Activated CD4-positive, alpha-beta memory T cell treated with anti-CD3 and anti-CD28 coated beads for 36 hours (primary cell): ENCODE measurements around the gene SMPD2. TPM values are rescaled to one million over a fixed set of nuclear protein-coding genes. Genes with fewer than 3 reads are reported as not detected.

Source experiments
- CTCF ChIA-PET: fragments of 350-600 bp; sonication (Branson Sonifier 250); formaldehyde crosslinking; loops from one replicate; lab custom pipeline; 2021; ENCODE audit warnings: antibody characterized with exemption, inconsistent platforms; lab: Charles Lee
- POLR2A ChIA-PET: fragments of 350-600 bp; sonication (Branson Sonifier 250); formaldehyde crosslinking; loops from one replicate; lab custom pipeline; 2021; ENCODE audit warnings: antibody characterized with exemption; lab: Charles Lee
- DNase-seq: peaks from one replicate; pipeline ENCODE4 v3.0.0-alpha.2; 2020
- H3K27ac Mint-ChIP-seq: one replicate; pipeline ENCODE4 v1.8.0; 2021; ENCODE audit warnings: mixed read lengths
- H3K27me3 Mint-ChIP-seq: one replicate; pipeline ENCODE4 v1.8.0; 2021; ENCODE audit warnings: mixed read lengths
- H3K36me3 Mint-ChIP-seq: one replicate; pipeline ENCODE4 v1.8.0; 2021; ENCODE audit warnings: mixed read lengths
- H3K4me1 Mint-ChIP-seq: one replicate; pipeline ENCODE4 v1.8.0; 2021; ENCODE audit warnings: low read depth, mixed read lengths
- H3K4me3 Mint-ChIP-seq: one replicate; pipeline ENCODE4 v1.8.0; 2021; ENCODE audit warnings: mild to moderate bottlenecking, mixed read lengths
- H3K9me3 Mint-ChIP-seq: one replicate; pipeline ENCODE4 v1.8.0; 2021; ENCODE audit warnings: mixed read lengths
- intact Hi-C: fragments of 100-400 bp; cut with micrococcal nuclease; formaldehyde crosslinking; loops from one replicate; pipeline ENCODE4 v1.15.1; 2023
- total RNA-seq, 2 experiments: library from RNA; stranded (reverse); gene quantifications; one replicate each; pipeline ENCODE4 v1.2.3, GENCODE V29; 2021

The SMPD2 gene
- total RNA-seq, 2 experiments from 2014 or later, result 9.7 TPM

DNA sequence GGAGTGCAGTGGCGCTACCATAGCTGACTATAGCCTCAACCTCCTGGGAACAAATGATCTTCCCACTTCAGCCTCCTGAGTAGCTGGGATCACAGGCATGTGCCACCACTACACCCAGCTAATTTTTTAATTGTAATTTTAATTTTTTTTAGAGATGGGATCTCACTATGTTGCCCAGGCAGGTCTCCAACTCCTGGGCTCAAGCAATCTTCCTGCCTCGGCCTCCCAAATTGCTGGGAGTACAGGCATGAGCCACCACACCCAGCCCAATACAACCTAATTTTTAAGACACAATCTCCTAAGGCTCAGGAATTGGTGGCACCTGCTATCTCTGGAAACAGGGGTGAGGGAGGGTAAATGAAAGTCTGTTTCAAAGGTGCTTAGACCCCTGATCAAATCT, 36.7 kb downstream of the SMPD2 start:
- Mint-ChIP-seq H3K27ac (peak overlapping the region; percentile 9), H3K4me1 (peaks cover 84% of the 10 kb centered on the region), H3K4me3 (peak overlapping the region; percentile 76), H3K9me3 (no peaks in the 10 kb centered on the region), H3K36me3 (peaks cover 71% of the 10 kb centered on the region), H3K27me3 (no peaks in the 10 kb centered on the region)
- POLR2A ChIA-PET, result no interaction called here
- CTCF ChIA-PET, result no interaction called here
- no peak for DNase-seq
- intact Hi-C loops, result no loop called here

DNA sequence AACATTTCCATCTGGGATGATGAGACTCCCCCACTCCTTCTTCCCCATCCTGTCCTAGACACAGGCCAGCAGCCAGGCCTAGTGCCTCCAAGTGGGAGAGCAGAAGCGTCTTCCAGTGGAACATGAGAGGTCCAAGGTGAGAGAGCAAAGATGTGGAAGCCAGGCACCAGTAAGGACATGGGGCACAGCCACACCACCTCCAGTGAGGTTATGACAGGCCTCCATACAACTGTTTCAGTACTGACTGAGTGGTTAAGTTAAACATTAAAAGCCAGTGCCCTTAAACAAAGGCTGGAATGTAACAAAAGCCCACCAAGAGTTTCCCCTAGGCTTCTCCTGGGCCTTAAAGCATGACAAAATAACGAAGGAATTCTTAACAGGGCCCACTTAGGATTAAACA, 37.2 kb downstream of the SMPD2 start:
- CTCF ChIA-PET, result no interaction called here
- H3K4me3 Mint-ChIP-seq, result peak overlapping the region; percentile 76
- DNase-seq, result no peak
- peak overlapping the region; percentile 9 for H3K27ac Mint-ChIP-seq
- H3K36me3 Mint-ChIP-seq, result peaks cover 68% of the 10 kb centered on the region
- H3K4me1 Mint-ChIP-seq, result peaks cover 80% of the 10 kb centered on the region
- H3K9me3 Mint-ChIP-seq, result no peaks in the 10 kb centered on the region
- no peaks in the 10 kb centered on the region for H3K27me3 Mint-ChIP-seq
- intact Hi-C loops, result no loop called here
- POLR2A ChIA-PET, result no interaction called here

DNA sequence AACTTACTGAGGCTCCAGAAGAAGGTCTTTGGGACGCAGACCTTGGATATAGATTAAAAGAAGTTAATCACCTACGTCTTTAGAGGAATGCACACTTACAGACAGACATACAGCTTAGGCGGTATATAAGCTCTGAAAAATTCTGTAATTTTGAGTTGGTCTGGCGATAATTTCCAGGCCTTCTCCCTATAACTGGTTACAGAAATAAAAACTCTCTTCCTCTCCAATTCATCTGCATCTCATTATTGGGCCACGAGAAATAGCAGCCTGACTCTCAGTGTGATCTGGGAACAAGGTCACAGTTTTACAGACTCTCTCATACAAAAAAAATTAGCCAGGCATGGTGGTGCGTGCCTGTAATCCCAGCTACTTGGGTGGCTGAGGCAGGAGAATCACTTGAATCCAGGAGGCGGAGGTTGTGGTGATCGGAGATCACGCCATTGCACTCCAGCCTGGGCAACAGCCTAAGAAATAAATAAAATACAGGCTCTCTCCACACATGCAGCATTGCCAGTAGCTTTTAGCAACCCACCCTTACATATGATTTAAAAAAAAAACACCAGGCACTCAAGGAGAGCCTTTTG, 37.8 kb downstream of the SMPD2 start:
- Mint-ChIP-seq H3K36me3 (peaks cover 63% of the 10 kb centered on the region), H3K9me3 (no peaks in the 10 kb centered on the region), H3K27ac (peak overlapping the region; percentile 87), H3K4me3 (peak overlapping the region; percentile 76), H3K27me3 (no peaks in the 10 kb centered on the region), H3K4me1 (peaks cover 74% of the 10 kb centered on the region)
- POLR2A ChIA-PET, result interaction anchor here (1.1 to 1.2 kb wide), 3 partner anchors 19 to 96 kb away, joined by 4 to 6 read pairs (median 5); partner anchors contain the start of genes CD164, PPIL6 and SMPD2
- CTCF ChIA-PET, result interaction anchor here (0.6 to 1.3 kb wide), 6 partner anchors 15 to 641 kb away, joined by 3 to 4 read pairs (median 4); no protein-coding TSS in a partner anchor
- DNase-seq, result no peak
- intact Hi-C loops, result no loop called here

DNA sequence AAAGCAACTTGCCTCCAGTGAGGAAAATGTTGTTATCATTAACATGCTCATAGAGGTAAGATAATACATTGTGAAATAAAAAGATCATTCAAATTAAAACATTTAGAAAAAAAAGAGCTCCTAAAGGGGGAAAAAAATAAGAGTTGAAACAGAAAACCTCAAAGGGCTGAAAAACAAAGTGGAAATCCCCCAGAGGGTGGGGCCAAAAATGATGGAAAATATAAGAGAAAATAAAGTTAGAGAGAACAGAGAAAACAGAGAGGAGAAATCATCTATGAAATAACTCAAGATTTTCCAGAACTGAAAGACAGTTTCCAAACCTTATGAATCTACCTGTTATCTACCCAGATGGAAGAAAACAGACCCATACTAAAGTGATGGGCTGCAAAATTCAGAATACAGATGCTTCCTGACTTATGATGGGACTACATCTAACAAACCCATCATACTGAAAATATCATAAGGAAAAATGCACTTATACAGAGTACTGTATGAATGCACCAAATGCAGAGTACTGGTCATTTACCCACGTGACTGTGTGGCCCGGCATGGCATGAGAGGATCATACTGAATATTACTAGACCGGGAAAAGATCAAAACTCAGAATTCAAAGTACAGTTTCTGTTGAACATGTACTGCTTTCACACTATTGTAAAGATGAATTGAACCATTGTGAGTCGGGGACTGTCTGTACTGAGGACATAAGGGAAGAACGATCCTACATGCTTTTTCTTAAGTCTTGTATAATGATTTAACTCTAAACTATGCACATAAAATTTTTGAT, 38.5 kb downstream of the SMPD2 start:
- Mint-ChIP-seq H3K36me3 (peaks cover 57% of the 10 kb centered on the region), H3K9me3 (no peaks in the 10 kb centered on the region), H3K27me3 (no peaks in the 10 kb centered on the region), H3K4me3 (peak overlapping the region; percentile 76), H3K27ac (peak overlapping the region; percentile 87), H3K4me1 (peaks cover 72% of the 10 kb centered on the region)
- POLR2A ChIA-PET, result interaction anchor here (1.1 to 1.7 kb wide), 5 partner anchors 16 to 97 kb away, joined by 3 to 6 read pairs (median 5); partner anchors contain the start of genes CD164, PPIL6 and SMPD2
- intact Hi-C loops, result no loop called here
- CTCF ChIA-PET, result interaction anchor here (0.6 to 1.3 kb wide), 6 partner anchors 15 to 640 kb away, joined by 3 to 4 read pairs (median 4); no protein-coding TSS in a partner anchor
- no peak for DNase-seq

DNA sequence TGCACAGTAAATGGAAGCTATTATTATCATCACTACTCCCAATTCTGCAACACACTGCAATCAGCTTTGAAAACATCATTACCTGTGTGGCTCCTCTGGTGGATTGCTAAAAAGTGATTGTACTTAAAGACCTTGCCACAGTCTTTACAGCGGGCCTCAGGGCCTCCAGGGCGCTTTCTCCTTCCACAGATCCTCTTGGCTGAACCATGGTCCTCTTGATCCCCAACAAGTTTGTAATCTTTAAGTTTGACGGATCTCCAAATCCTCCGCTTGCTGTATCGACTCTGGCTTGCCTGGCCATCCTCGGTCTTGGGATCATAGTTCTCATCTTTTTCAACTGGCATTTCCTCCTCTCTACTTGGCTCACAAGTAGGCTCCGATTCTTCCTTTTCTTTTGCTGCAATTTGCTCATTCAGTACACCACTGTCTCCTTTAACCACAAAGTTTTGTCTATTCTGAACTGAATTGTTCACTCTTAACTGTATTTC, 40.5 kb downstream of the SMPD2 start:
- H3K27me3 Mint-ChIP-seq, result no peaks in the 10 kb centered on the region
- intact Hi-C loops, result loop anchor here (1.0 to 10.0 kb wide), 5 partner anchors 23 to 1526 kb away; partner anchors contain the start of gene SEC63
- peaks cover 66% of the 10 kb centered on the region for H3K4me1 Mint-ChIP-seq
- POLR2A ChIA-PET, result interaction anchor here (1.0 to 2.5 kb wide), 4 partner anchors 15 to 99 kb away, joined by 3 to 13 read pairs (median 4); partner anchors contain the start of gene MICAL1
- CTCF ChIA-PET, result interaction anchor here (0.6 to 1.6 kb wide), 3 partner anchors 26 to 97 kb away, joined by 3 to 8 read pairs (median 3); partner anchors contain the start of genes MICAL1, PPIL6 and SMPD2
- peak overlapping the region; percentile 96 for H3K4me3 Mint-ChIP-seq
- H3K27ac Mint-ChIP-seq, result peak overlapping the region; percentile 90
- peaks cover 45% of the 10 kb centered on the region for H3K36me3 Mint-ChIP-seq
- H3K9me3 Mint-ChIP-seq, result no peaks in the 10 kb centered on the region
- DNase-seq, result no peak

DNA sequence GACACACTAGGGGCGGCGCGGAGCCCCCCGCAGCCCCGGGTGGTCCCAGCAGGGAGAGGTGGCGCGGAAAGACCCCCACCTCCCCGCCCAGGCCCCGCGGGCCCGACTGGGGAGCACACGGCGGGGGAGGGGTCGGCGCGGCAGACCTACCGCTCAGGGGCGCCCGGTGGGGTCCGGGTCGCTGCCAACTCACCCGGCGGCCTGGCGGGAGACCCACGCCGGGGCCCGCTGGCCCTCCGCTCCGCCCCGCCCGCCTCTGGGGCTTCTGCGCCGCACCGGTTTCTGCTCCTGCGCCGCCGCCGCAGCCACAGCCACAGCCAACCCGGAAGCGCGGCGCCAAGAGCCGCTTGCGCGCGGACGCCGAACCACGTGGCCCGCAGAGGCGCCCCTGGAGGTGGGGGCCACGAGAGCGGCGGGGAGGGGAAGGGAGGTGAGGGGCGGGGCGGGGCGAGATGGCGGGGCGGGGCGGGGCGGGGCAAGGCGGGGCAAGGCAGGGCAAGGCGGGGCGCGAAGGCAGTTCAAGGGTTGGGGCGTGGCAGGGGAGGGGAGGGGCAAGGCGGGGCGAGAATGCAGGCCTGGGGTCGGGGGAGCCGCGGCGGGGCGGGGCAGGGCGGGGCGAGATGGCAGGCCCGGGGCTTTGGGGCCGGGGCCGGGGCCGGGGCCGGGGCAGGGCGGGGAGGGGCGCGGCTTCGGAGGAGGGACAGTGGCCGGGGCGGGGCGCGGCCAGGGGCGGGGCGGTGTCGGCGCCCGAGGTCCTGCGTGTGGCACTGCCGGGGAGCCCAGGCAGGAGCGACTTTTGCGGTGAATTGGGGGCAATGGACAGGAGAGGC, 42.6 kb downstream of the SMPD2 start, which contains the start of gene ZBTB24:
ZBTB24 (minus strand) TSS at position 315 of the 830 bp plus-strand sequence. CDS start 1,193 bp downstream, outside the sequence.
- ChIA-PET CTCF (interaction anchor here (0.7 to 1.8 kb wide), 4 partner anchors 42 to 557 kb away, joined by 3 to 8 read pairs (median 6); partner anchors contain the start of genes CD164, PPIL6 and SMPD2), POLR2A (interaction anchor here (0.5 to 2.5 kb wide), 11 partner anchors 8 to 1627 kb away, joined by 3 to 13 read pairs (median 5); partner anchors contain the start of genes CD164, MICAL1 and SMPD2)
- H3K36me3 Mint-ChIP-seq, result peaks cover 30% of the 10 kb centered on the region
- H3K27me3 Mint-ChIP-seq, result no peaks in the 10 kb centered on the region
- H3K4me3 Mint-ChIP-seq, result peak within 1 kb of the TSS; percentile 96
- peaks cover 48% of the 10 kb centered on the region for H3K4me1 Mint-ChIP-seq
- intact Hi-C loops, result loop anchor here (1.0 to 10.0 kb wide), 10 partner anchors 8 to 1528 kb away; partner anchors contain the start of genes CDC40, CEP57L1, PPIL6 and SEC63
- peak; percentile 93 for DNase-seq
- H3K27ac Mint-ChIP-seq, result peak within 1 kb of the TSS; percentile 90
- H3K9me3 Mint-ChIP-seq, result no peaks in the 10 kb centered on the region

DNA sequence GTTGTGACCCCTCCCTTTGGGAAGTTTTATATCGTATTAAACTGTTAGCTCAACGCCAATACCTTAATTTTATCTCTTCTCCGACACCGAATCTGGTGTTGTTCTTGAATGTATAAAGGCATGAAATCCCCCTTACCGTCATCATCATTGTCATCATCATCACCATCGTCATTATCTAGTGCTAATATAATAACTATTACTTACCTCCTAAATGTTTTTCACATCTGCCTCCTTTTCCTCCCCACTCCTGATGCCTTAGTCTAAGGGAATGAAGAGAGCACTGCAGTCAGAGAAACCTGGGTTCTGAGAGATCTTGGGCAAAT, 43.2 kb downstream of the SMPD2 start:
- no peak for DNase-seq
- POLR2A ChIA-PET, result no interaction called here
- no peaks in the 10 kb centered on the region for H3K9me3 Mint-ChIP-seq
- peak overlapping the region; percentile 44 for H3K27ac Mint-ChIP-seq
- no peaks in the 10 kb centered on the region for H3K27me3 Mint-ChIP-seq
- CTCF ChIA-PET, result interaction anchor here (1.8 kb wide), 1 partner anchor 556 kb away, joined by 5 read pairs; no protein-coding TSS in a partner anchor
- peaks cover 42% of the 10 kb centered on the region for H3K4me1 Mint-ChIP-seq
- intact Hi-C loops, result loop anchor here (1.0 to 10.0 kb wide), 10 partner anchors 8 to 1529 kb away; partner anchors contain the start of genes CDC40, CEP57L1, PPIL6 and SEC63
- peak overlapping the region; percentile 65 for H3K4me3 Mint-ChIP-seq
- H3K36me3 Mint-ChIP-seq, result peaks cover 27% of the 10 kb centered on the region

DNA sequence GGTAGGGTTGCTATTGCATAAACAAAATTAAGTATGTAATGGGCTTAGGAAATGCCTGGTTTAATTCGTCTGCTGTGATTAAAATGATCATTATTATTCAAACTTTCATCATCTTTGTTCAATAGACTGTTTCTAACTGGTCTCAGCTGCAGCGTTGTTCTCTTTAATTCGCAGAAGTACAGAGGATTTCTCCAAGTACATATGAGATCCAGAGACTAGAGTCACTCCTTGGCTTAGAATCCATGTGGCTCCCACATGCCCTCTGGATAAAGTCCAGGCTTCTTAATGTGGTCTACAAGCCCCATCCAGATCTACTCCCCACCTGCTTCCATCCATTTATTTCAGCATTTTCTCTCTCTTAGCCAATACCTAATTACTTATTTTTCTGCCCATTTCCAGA, 43.6 kb downstream of the SMPD2 start:
- Mint-ChIP-seq H3K4me1 (peaks cover 38% of the 10 kb centered on the region), H3K27ac (no peak overlapping the region), H3K9me3 (no peaks in the 10 kb centered on the region), H3K36me3 (peaks cover 23% of the 10 kb centered on the region), H3K4me3 (peak overlapping the region; percentile 65), H3K27me3 (no peaks in the 10 kb centered on the region)
- ChIA-PET POLR2A (no interaction called here), CTCF (no interaction called here)
- no peak for DNase-seq
- intact Hi-C loops, result loop anchor here (5.0 to 10.0 kb wide), 4 partner anchors 33 to 1529 kb away; partner anchors contain the start of gene SEC63

DNA sequence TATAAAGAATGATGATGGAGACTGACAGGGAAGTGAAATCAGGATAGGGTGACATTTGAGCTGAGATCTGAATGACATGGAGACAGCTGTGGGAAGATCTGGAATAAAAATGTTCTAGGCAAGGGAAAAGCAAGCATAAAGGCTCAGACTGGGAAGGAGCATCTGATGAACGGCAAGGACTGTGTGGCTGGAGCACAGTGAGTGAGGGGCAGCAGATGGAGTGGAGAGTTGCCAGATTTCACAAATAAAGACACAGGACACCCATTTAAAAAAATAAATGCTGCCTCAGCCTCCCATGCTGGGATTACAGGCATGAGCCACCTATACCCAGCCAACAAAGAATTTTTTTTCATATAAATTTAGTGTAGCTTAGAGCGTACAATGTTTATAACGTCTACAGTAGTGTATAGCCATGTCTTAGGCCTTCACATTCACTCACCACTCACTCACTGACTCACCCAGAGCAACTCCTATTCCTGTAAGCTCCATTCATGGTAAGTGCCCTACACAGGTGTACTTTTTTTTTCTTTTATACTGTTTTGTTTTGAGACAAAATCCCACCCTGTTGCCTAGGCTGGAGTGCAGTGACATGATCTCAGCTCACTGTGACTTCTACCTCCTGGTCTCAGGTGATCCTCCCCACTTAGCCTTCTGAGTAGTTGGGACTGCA, 44.9 kb downstream of the SMPD2 start:
- no peak overlapping the region for H3K4me3 Mint-ChIP-seq
- peak overlapping the region; percentile 35 for H3K27ac Mint-ChIP-seq
- H3K36me3 Mint-ChIP-seq, result peaks cover 16% of the 10 kb centered on the region
- H3K4me1 Mint-ChIP-seq, result peaks cover 34% of the 10 kb centered on the region
- no peak for DNase-seq
- POLR2A ChIA-PET, result no interaction called here
- CTCF ChIA-PET, result no interaction called here
- H3K9me3 Mint-ChIP-seq, result no peaks in the 10 kb centered on the region
- H3K27me3 Mint-ChIP-seq, result no peaks in the 10 kb centered on the region
- intact Hi-C loops, result loop anchor here (10.0 kb wide), 1 partner anchor 1531 kb away; the partner anchor contains the start of gene SEC63

DNA sequence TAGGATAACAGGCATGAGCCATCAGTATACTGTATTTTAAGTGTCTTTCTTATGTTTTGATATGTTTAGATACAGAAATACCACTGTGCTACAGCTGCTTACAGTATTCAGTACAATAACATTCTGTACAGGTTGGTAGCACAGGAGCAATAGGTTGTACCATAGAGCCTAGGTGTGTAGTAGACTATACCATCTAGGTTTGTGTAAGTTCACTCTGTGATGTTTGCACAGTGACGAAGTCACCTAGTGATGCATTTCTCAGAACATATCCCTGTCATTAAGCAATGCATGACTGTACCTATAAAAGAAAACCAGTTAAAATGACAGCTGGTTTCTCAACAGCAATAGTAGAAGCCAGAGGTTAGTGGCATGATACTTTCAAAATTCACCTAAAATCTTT, 45.5 kb downstream of the SMPD2 start:
- POLR2A ChIA-PET, result no interaction called here
- CTCF ChIA-PET, result no interaction called here

More for the DNA sequence above, 45.5 kb downstream of the SMPD2 start:
- Mint-ChIP-seq H3K4me3 (no peak overlapping the region), H3K9me3 (no peaks in the 10 kb centered on the region), H3K27me3 (no peaks in the 10 kb centered on the region), H3K27ac (peak overlapping the region; percentile 35), H3K4me1 (peaks cover 33% of the 10 kb centered on the region), H3K36me3 (peaks cover 12% of the 10 kb centered on the region)
- no peak for DNase-seq
- intact Hi-C loops, result loop anchor here (10.0 kb wide), 1 partner anchor 1531 kb away; the partner anchor contains the start of gene SEC63
